ENCODE data around the gene SIPA1L3.
"Not testable (repeated sequence)": the region's sequence is repeated elsewhere in the genome, so short reads cannot be mapped to it uniquely, and the experiment has no call there.

Gene SIPA1L3

DNA sequence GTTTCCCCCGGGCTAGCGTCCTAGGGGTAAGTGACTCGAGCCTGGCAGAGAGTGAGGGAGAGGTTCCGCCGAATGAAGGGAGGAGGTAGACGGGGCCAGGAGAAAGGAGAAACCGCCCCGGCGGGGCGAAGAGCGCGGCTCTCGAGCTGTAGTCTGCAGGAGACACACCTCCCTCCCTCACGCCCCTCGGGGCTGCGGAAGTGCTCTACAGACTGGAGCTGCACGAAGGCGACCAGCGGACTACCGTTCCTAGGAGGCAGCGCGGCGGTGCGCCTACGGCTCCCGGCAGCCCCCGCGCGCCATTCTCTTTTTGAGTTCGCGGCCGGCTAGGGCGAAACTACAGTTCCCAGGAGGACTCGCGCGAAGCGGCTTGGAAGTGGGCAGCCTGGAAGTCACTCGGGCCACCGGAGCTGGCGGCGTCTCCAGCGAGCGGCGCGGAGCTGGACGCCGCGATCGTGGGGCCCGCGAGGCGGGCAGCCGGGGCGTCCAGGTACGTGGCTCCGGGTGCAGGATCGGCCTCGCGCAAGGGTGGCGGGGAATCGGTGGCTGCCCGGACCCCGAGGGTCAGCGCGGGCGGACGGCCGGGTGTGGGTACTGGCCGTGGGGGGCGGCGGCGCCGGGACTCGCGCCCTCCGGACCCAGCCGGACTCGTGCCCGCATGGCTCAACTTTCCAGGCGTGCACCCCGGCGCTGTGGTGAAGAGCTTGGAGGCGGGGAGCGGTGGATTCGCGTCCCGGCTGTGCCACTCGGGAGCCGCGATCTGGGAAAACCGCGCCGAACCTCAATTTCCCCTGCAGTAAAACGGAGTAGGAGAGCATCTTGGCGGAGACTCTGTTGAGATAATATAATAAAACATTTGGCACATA lies at the start of gene SIPA1L3:
Gene SIPA1L3 (plus strand): TSS at position 340 of the 866 bp plus-strand sequence. CDS start 174,358 bp downstream, outside the sequence.
- H3K4me3 ChIP-seq (ENCODE audit: low read depth, low read length) = peak within 1 kb of the TSS; percentile 66

- H3K4me3 ChIP-seq (ENCODE audit: low read depth, low read length) = no peak overlapping the region
Observed at GRCh38 chr19:37864501-37864900, 42.5 kb upstream of the SIPA1L3 start.

GRCh38 chr19:37865930-37866329 lies 41.1 kb upstream of the SIPA1L3 start:
- H3K4me3 ChIP-seq (ENCODE audit: low read depth, low read length) = not testable (repeated sequence)

GRCh38 chr19:37867831-37868230 lies 39.2 kb upstream of the SIPA1L3 start:
- no peak overlapping the region for H3K4me3 ChIP-seq (ENCODE audit: low read depth, low read length)

- no peak overlapping the region for H3K4me3 ChIP-seq (ENCODE audit: low read depth, low read length)
Observed at GRCh38 chr19:37869766-37870340, 37.2 kb upstream of the SIPA1L3 start.

GRCh38 chr19:37872383-37872782 lies 34.6 kb upstream of the SIPA1L3 start:
- no peak overlapping the region for H3K4me3 ChIP-seq (ENCODE audit: low read depth, low read length)

GRCh38 chr19:37874784-37875183 lies 32.2 kb upstream of the SIPA1L3 start:
- no peak overlapping the region for H3K4me3 ChIP-seq (ENCODE audit: low read depth, low read length)

DNA sequence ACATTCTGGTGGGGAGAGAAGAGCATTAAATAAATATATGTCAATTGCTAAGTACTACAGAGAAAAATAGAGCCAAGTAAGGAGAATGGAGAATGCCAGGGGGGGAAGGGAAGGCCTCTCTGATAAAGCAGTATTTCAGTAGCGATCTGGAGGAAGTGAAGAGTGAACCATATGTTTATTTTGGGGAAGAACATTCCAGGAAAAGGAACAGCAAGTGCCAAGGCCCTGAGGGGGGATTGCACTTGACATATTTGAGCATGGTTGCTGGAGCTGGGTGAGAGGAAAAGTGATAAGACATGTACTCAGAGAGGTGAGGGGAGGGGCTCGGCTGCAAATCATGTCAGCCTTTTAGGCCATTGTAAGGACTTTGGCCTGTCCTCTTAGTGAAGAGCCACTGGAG lies 31.0 kb upstream of the SIPA1L3 start:
- no peak overlapping the region for H3K4me3 ChIP-seq (ENCODE audit: low read depth, low read length)

- H3K4me3 ChIP-seq (ENCODE audit: low read depth, low read length) = no peak overlapping the region
Observed at GRCh38 chr19:37877147-37877546, 29.9 kb upstream of the SIPA1L3 start.

DNA sequence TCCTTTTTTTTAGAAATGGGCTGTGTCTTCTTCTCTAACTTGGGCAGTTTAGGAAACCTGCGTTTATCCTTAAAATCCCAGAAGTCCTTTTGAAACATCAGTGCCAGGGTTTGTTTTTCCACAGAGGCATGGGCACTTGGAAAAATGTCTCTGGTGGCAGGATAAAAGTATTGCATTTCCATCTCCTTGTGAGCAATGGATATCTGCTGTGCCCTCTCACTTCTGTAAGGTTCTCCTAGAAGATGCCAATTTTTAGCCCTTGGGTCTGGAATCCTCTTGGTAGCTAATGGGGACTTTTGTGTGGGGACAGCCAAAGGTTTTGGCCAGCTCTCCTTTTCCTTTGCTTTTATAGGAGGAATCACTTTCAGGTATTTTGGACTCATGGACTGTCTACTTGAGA lies 21.6 kb upstream of the SIPA1L3 start:
- no peak overlapping the region for H3K4me3 ChIP-seq (ENCODE audit: low read depth, low read length)

GRCh38 chr19:37886571-37886970 lies 20.4 kb upstream of the SIPA1L3 start:
- no peak overlapping the region for H3K4me3 ChIP-seq (ENCODE audit: low read depth, low read length)

GRCh38 chr19:37893845-37894575 lies 13.0 kb upstream of the SIPA1L3 start:
- no peak overlapping the region for H3K4me3 ChIP-seq (ENCODE audit: low read depth, low read length)

DNA sequence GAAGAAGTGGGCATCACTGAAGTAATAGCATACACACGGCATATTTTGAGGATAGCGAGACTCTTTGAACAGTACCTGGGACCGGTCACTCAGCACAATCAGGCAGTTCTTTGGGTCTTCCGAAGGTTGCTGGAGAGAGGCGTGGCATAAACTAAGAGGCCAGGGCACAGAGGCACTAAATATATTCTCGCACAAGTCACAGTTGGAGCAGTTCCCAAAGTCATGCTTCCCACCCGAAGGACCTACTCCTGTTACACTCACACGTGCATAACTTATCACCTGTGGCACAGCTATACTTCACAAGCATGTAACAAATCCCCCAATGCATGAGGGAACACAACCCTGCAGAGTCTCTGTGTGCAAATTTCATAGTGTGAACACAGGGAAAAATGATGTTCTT lies 10.8 kb upstream of the SIPA1L3 start:
- no peak overlapping the region for H3K4me3 ChIP-seq (ENCODE audit: low read depth, low read length)

DNA sequence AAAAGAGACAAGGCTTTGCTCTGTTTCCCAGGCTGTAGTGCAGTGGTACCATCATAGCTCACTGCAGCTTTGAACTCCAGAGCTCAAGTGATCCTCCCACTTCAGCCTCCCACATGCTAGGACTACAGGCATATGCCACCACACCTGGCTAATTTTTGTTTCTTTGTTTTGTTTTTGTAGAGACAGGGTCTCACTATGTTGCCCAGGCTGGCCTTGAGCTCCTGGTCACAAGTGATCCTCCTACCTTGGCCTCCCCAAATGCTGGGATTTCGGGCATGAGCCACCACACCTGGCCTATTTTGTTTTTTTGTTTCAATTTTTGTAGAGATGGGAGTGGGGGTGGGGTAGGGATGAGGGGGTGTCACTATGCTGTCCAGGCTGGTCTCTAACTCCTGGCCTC lies 7.6 kb upstream of the SIPA1L3 start:
- no peak overlapping the region for H3K4me3 ChIP-seq (ENCODE audit: low read depth, low read length)

DNA sequence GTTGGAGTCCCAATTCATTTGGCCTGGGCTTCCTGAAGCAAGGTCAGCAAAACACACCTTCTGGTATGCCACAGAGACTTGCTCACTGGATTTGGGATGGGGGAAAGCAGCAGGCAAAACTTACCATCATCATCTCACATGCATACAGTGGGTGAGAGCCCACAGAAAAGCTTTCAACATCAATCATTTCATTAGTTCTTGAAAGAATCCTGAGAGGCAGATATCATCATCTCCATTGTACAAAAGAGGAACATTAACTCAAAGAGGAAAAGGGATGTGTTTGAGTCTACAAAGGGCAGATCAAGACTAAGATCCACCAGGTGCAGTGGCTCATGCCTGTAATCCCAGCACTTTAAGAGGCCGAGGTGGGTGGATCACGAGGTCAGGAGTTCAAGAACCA lies 7.0 kb upstream of the SIPA1L3 start:
- H3K4me3 ChIP-seq (ENCODE audit: low read depth, low read length) = no peak overlapping the region

DNA sequence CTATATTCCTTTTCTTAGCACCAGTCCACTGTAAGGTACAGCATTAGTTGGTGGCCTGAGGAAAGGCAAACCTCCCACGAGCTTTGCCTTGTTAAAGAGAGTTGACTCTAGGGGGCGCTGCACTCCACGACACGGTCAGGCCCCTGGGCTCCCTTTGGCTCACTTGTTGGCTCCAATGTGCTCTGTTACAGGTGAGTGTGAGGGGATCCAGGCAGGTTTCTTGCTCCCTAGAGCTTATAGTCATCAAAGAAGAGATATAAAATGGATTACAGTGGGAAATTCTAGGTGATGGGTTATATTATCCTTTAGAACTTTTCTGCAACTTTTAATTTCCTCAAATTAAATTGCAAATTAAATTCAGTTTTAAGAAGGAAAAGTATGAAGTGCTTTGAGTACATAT lies 4.3 kb upstream of the SIPA1L3 start:
- no peak overlapping the region for H3K4me3 ChIP-seq (ENCODE audit: low read depth, low read length)

GRCh38 chr19:37903096-37903495 lies 3.9 kb upstream of the SIPA1L3 start:
- no peak overlapping the region for H3K4me3 ChIP-seq (ENCODE audit: low read depth, low read length)

GRCh38 chr19:37905946-37906868 lies 801 bp upstream of the SIPA1L3 start, which contains the start of gene WDR87:
TSS of gene WDR87 (minus strand) at chr19:37906594. CDS start at chr19:37898239, 8,355 bp downstream.
- peak within 1 kb of the TSS; percentile 66 for H3K4me3 ChIP-seq (ENCODE audit: low read depth, low read length)

- peak overlapping the region; percentile 66 for H3K4me3 ChIP-seq (ENCODE audit: low read depth, low read length)
Observed at GRCh38 chr19:37907735-37908455, 887 bp downstream of the SIPA1L3 start.

DNA sequence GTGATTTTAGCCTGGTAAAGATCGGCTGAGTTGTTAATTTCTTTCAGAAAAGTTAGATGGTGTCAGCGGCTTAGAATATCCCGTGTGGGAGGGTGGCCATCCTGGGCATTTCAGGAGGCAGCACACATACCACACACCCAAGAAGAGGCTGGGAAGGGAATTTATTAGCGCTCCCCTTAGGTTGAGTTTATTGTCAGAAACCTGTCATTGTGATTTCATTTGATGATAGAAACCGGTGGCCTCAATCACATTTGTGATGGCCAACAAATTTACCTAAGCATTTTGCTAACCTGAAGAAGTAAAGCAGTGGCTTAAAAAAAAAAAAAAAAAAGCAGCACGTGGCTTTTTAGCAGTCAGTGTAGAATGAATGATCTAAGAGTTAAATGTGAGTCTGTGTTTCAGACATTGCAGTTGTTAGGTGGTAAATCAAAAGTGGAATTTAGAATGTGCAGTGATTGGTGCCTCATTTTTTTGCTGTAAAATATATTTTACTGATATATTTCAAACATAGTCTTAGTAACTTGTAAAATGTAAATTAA lies 2.7 kb downstream of the SIPA1L3 start:
- no peak overlapping the region for H3K4me3 ChIP-seq (ENCODE audit: low read depth, low read length)
